GDM1 (cell line): ENCODE data around the gene VWF.
"Not testable (repeated sequence)": the region's sequence is repeated elsewhere in the genome, so short reads cannot be mapped to it uniquely, and the experiment has no call there.

Experiments
- DNase-seq: peaks from one replicate; lab custom pipeline; 2025; lab: John Stamatoyannopoulos, UW

The VWF gene

GRCh38 chr12:6104027-6104426 lies 20.4 kb downstream of the VWF start:
- no peak for DNase-seq

GRCh38 chr12:6102021-6102420 lies 22.4 kb downstream of the VWF start:
- not testable (repeated sequence) for DNase-seq

- no peak for DNase-seq
Measured at GRCh38 chr12:6099316-6099715, 25.2 kb downstream of the VWF start.

- no peak for DNase-seq
Measured at GRCh38 chr12:6097411-6097810, 27.1 kb downstream of the VWF start.

GRCh38 chr12:6096527-6096926 lies 27.9 kb downstream of the VWF start:
- DNase-seq = no peak

GRCh38 chr12:6095269-6095668 lies 29.2 kb downstream of the VWF start:
- DNase-seq = no peak

GRCh38 chr12:6093764-6094163 lies 30.7 kb downstream of the VWF start:
- DNase-seq = no peak

- no peak for DNase-seq
Measured at GRCh38 chr12:6092784-6093722, 31.4 kb downstream of the VWF start.

GRCh38 chr12:6091786-6092566 lies 32.5 kb downstream of the VWF start:
- DNase-seq = no peak

- DNase-seq = no peak
Measured at GRCh38 chr12:6090803-6091202, 33.7 kb downstream of the VWF start.

GRCh38 chr12:6088921-6089747 lies 35.3 kb downstream of the VWF start:
- DNase-seq = no peak

- no peak for DNase-seq
Measured at GRCh38 chr12:6086316-6086715, 38.2 kb downstream of the VWF start.

- DNase-seq = no peak
Measured at GRCh38 chr12:6085841-6086240, 38.6 kb downstream of the VWF start.

GRCh38 chr12:6084969-6085450 lies 39.5 kb downstream of the VWF start:
- no peak for DNase-seq

- DNase-seq = no peak
Measured at GRCh38 chr12:6084261-6084968, 40.1 kb downstream of the VWF start.

- no peak for DNase-seq
Measured at GRCh38 chr12:6083601-6084000, 40.9 kb downstream of the VWF start.

- DNase-seq = no peak
Measured at GRCh38 chr12:6082613-6083012, 41.9 kb downstream of the VWF start.

- no peak for DNase-seq
Measured at GRCh38 chr12:6080149-6081045, 44.1 kb downstream of the VWF start.

GRCh38 chr12:6078398-6079096 lies 45.9 kb downstream of the VWF start:
- no peak for DNase-seq

GRCh38 chr12:6077692-6078083 lies 46.8 kb downstream of the VWF start:
- no peak for DNase-seq
